ENCODE measurements around the gene FRMPD1.
A peak's percentile ranks its signal among the peaks of the same experiment; 100 is the strongest.

The FRMPD1 gene

GRCh38 chr9:37784616-37785483 is 134.1 kb downstream of the FRMPD1 start, which contains the start of gene EXOSC3:
TSS of gene EXOSC3 (minus strand) at chr9:37785064. CDS start at chr9:37785044, 20 bp downstream.
- peak; percentile 88 for DNase-seq (ENCODE audit: low spot score)

- DNase-seq (ENCODE audit: low spot score), result no peak
These were observed 136.3 kb downstream of the FRMPD1 start for GRCh38 chr9:37787059-37787458.

DNA sequence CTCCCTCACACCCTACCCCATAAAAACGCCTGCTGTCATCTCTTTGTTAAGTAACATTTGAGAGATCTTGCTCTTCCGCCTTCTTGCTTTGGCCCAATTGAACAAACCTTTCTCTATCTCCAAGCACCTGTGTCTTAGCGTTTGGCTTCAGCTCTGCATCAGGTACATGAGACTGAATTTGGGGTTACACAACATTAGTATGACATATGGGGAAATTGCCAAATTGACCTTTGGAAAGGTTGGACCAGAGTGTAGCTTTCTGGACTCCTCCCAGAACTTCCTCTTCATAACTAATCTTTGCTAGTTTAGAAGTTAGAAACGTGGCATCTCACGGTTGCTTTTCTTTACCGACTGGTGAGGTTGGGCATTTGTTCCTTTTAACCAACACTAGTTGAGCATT is 137.6 kb downstream of the FRMPD1 start:
- no peak for DNase-seq (ENCODE audit: low spot score)

DNA sequence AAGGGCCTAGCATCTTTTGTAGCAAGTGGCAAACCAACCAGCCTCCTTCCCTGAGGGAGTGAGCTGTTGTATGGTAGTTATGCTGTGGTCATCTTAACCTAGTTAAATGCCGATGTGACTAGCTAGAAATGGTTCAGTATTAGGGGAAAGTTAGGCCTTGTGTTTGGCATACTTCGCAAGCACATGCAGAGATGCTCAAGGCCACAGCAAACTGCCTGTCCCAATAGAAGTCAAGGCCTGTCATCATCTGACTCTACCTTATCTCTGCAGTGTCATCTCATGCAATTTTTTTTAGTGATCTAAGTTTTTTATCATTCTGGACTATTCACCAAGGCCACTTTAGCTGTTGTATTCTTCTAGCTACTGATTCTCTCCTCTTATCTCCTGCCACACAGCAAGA is 139.3 kb downstream of the FRMPD1 start:
- no peak for DNase-seq (ENCODE audit: low spot score)

- no peak for DNase-seq (ENCODE audit: low spot score)
These were observed 141.4 kb downstream of the FRMPD1 start for GRCh38 chr9:37792122-37792521.

GRCh38 chr9:37796232-37796631 is 145.5 kb downstream of the FRMPD1 start:
- DNase-seq (ENCODE audit: low spot score), result no peak

Measured in hematopoietic multipotent progenitor cell treated with erythropoietin and hydrocortisone succinate and interleukin-3 and kit ligand, for 15 days (in vitro differentiated cells).